Loucy (cell line): ENCODE data around the gene SEC31A.

ENCODE experiments used
- H2AFZ ChIP-seq: fragments of 200-600 bp; sonication (generic); 2 replicates; pipeline ENCODE4 v1.6.0; 2016; ENCODE audit warnings: antibody characterized with exemption, mild to moderate bottlenecking, low read length, moderate library complexity
- H3F3A ChIP-seq: fragments of 200-600 bp; 2 replicates; pipeline ENCODE4 v1.6.0; 2016; ENCODE audit warnings: antibody characterized with exemption, low read depth, mild to moderate bottlenecking
- H3K27me3 ChIP-seq: fragments of 200-600 bp; sonication (generic); 2 replicates; pipeline ENCODE4 v1.6.1; 2014; ENCODE audit warnings: low read length, mild to moderate bottlenecking; ENCODE audit not compliant: insufficient read depth, poor library complexity, severe bottlenecking
- H3K36me3 ChIP-seq: fragments of 200-600 bp; sonication (generic); 2 replicates; pipeline ENCODE4 v1.6.1; 2016; ENCODE audit warnings: low read length; ENCODE audit not compliant: insufficient read depth
- H3K4me1 ChIP-seq: fragments of 200-600 bp; sonication (generic); 2 replicates; pipeline ENCODE4 v1.5.1; 2014; ENCODE audit warnings: low read length, mild to moderate bottlenecking; ENCODE audit not compliant: insufficient read depth, poor library complexity, severe bottlenecking
- H3K4me2 ChIP-seq: fragments of 200-600 bp; sonication (generic); 2 replicates; pipeline ENCODE4 v1.6.0; 2014; ENCODE audit warnings: antibody characterized with exemption, low read length, low read depth, mild to moderate bottlenecking; ENCODE audit not compliant: poor library complexity, severe bottlenecking
- H3K4me3 ChIP-seq: fragments of 200-600 bp; sonication (generic); 2 replicates; pipeline ENCODE4 v1.5.1; 2014; ENCODE audit warnings: low read length, mild to moderate bottlenecking, mixed read lengths; ENCODE audit not compliant: poor library complexity, severe bottlenecking
- H3K79me2 ChIP-seq: fragments of 200-600 bp; sonication (generic); 2 replicates; pipeline ENCODE4 v1.6.1; 2014; ENCODE audit warnings: low read length; ENCODE audit not compliant: insufficient read depth
- H3K9ac ChIP-seq: fragments of 200-600 bp; sonication (generic); 2 replicates; pipeline ENCODE4 v1.6.0; 2014; ENCODE audit warnings: mild to moderate bottlenecking, low read depth, low read length, moderate library complexity; ENCODE audit not compliant: poor library complexity, severe bottlenecking
- H3K9me2 ChIP-seq: fragments of 200-600 bp; sonication (generic); replicated peaks from 2 replicates; pipeline ENCODE4 v1.6.1; 2016; ENCODE audit warnings: low read depth, low read length, mixed read lengths
- H3K9me3 ChIP-seq: fragments of 200-600 bp; sonication (generic); 2 replicates; pipeline ENCODE4 v1.6.1; 2014; ENCODE audit warnings: mild to moderate bottlenecking, antibody characterized with exemption, low read length, low read depth; ENCODE audit not compliant: insufficient read depth
- H4K20me1 ChIP-seq: fragments of 200-600 bp; sonication (generic); 2 replicates; pipeline ENCODE4 v1.6.0; 2014; ENCODE audit warnings: antibody characterized with exemption, low read length, mild to moderate bottlenecking; ENCODE audit not compliant: insufficient read depth, poor library complexity, severe bottlenecking
- CTCF ChIP-seq: fragments of 200-600 bp; sonication (generic); conservative IDR thresholded peaks from 2 replicates; pipeline ENCODE4 v1.5.1; 2014; ENCODE audit warnings: mild to moderate bottlenecking, antibody characterized with exemption, low read length
- EZH2phosphoT487 ChIP-seq: fragments of 200-600 bp; IDR thresholded peaks from 2 replicates; pipeline ENCODE4 v1.6.1; 2018; ENCODE audit warnings: antibody characterized with exemption, mild to moderate bottlenecking, moderate library complexity, borderline replicate concordance

Gene SEC31A

GRCh38 chr4:82776925-82777542 is 113.9 kb downstream of the SEC31A start:
- Histone ChIP-seq H3K4me1 (peaks cover 28% of the 10 kb centered on the region), H3K27me3 (no peaks in the 10 kb centered on the region), H3K79me2 (peaks cover 38% of the 10 kb centered on the region), H3K4me3 (no peak overlapping the region), H3K9me3 (no peaks in the 10 kb centered on the region), H3K9ac (no peak overlapping the region), H3K9me2 (no peaks in the 10 kb centered on the region), H2AFZ (no peak overlapping the region), H3K4me2 (no peak overlapping the region), H3F3A (peaks cover 6% of the 10 kb centered on the region), H3K36me3 (no peaks in the 10 kb centered on the region; the same call in 1 of the 2 replicates), H4K20me1 (no peaks in the 10 kb centered on the region)
- TF ChIP-seq EZH2phosphoT487 (no peak), CTCF (no peak)

GRCh38 chr4:82775243-82775642 is 115.7 kb downstream of the SEC31A start:
- Histone ChIP-seq H2AFZ (no peak overlapping the region), H3K4me2 (no peak overlapping the region), H4K20me1 (no peaks in the 10 kb centered on the region), H3K36me3 (no peaks in the 10 kb centered on the region; the same call in 1 of the 2 replicates), H3K9ac (no peak overlapping the region), H3K79me2 (peaks cover 35% of the 10 kb centered on the region), H3K27me3 (no peaks in the 10 kb centered on the region), H3F3A (peaks cover 2% of the 10 kb centered on the region), H3K9me3 (no peaks in the 10 kb centered on the region), H3K4me3 (no peak overlapping the region), H3K4me1 (peaks cover 13% of the 10 kb centered on the region), H3K9me2 (no peaks in the 10 kb centered on the region)
- TF ChIP-seq CTCF (no peak), EZH2phosphoT487 (no peak)

GRCh38 chr4:82774711-82775171 is 116.2 kb downstream of the SEC31A start:
- Histone ChIP-seq H3K9me2 (no peaks in the 10 kb centered on the region), H3K4me2 (no peak overlapping the region), H3K9ac (no peak overlapping the region), H3K4me3 (no peak overlapping the region), H3K27me3 (no peaks in the 10 kb centered on the region), H3K36me3 (no peaks in the 10 kb centered on the region; the same call in 1 of the 2 replicates), H3K9me3 (no peaks in the 10 kb centered on the region), H4K20me1 (no peaks in the 10 kb centered on the region), H3F3A (no peaks in the 10 kb centered on the region), H2AFZ (no peak overlapping the region), H3K4me1 (peaks cover 7% of the 10 kb centered on the region), H3K79me2 (peaks cover 35% of the 10 kb centered on the region)
- no peak for TF ChIP-seq CTCF
- TF ChIP-seq EZH2phosphoT487, result no peak
